GM18499 (cell line): Measurements from ENCODE around the gene PFN1.

Experiments
- ATAC-seq: cut with Tn5 transposase; IDR thresholded peaks from one replicate; pipeline ENCODE4 v1.9.1; 2021; ENCODE audit warnings: moderate number of reproducible peaks; ENCODE audit not compliant: insufficient read depth, unreplicated experiment

PFN1 gene

GRCh38 chr17:4948166-4948930 lies at the start of gene PFN1:
Gene PFN1, minus strand, starts transcription at chr17:4948530. Its CDS starts 136 bp downstream, at chr17:4948394.
- no peak for ATAC-seq

GRCh38 chr17:4997302-4998026 lies 49.1 kb upstream of the PFN1 start, which contains the start of the genes INCA1 and KIF1C:
Gene INCA1, minus strand, starts transcription at chr17:4997522. Its CDS starts 3,085 bp downstream, at chr17:4994437.
Gene KIF1C, plus strand, starts transcription at chr17:4997950. Its CDS starts 2,297 bp downstream, at chr17:5000247.
- ATAC-seq, result no peak

DNA sequence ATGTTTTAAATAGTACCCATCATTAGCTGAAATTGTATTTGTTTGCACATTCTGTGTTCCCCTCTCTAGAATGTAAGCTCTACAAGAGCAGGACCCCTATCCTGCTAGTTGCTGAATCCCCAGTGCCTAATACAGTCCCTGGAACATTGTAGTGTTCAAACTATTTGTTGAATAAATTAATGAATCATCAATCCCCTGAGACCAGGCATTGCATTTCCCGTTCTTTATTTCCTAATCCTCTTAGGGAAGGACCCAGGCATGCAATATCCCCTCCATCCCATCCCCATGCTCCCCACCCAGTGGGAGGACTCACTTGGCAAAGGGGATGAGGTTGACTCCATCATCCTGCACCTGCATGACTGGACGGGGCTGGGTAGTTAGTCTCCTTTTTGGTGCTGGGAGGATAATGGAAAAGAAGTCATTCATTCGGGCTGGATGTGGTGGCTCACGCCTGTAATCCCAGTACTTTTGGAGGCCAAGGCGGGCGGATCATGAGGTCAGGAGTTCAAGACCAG lies 45.8 kb upstream of the PFN1 start:
- ATAC-seq, result no peak

DNA sequence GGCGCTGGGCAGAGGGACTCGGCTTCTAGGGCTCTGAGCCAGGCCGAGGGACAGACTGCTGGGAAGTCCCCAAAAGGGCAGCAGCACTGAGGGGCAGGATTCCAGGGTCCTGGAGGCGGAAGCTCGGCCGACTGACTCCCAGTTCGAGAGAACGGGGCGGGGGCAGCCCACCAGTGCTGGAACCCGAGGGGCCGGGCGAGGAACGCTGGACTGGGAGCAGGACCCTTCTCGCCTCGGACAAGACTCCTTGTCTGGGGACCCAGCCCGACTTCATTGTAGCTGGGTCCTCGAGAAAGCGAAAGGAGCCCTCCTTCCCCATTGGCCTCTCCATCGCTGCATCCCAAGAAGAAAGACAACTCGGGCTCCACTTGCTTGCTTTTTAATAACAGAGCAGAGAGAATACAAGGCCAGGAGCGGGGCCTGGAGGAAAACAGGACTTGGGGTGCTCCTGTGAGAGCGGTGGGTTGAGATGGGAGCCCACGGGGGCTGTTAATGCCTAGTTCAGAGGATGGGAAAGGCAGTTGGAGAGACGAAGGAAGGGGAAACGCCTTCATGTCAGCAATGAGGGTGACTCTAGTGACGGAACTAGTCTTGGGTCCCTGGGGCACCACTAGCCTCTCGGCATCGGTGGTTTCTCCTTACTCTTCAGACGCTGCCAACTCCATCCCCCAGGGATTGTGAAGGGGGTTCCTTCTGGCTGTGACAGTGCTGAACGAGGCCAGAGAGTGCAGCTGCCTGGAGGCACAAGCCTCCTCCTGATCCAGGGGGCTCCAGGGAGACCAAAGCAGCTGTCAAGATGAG lies 39.6 kb upstream of the PFN1 start:
- no peak for ATAC-seq

DNA sequence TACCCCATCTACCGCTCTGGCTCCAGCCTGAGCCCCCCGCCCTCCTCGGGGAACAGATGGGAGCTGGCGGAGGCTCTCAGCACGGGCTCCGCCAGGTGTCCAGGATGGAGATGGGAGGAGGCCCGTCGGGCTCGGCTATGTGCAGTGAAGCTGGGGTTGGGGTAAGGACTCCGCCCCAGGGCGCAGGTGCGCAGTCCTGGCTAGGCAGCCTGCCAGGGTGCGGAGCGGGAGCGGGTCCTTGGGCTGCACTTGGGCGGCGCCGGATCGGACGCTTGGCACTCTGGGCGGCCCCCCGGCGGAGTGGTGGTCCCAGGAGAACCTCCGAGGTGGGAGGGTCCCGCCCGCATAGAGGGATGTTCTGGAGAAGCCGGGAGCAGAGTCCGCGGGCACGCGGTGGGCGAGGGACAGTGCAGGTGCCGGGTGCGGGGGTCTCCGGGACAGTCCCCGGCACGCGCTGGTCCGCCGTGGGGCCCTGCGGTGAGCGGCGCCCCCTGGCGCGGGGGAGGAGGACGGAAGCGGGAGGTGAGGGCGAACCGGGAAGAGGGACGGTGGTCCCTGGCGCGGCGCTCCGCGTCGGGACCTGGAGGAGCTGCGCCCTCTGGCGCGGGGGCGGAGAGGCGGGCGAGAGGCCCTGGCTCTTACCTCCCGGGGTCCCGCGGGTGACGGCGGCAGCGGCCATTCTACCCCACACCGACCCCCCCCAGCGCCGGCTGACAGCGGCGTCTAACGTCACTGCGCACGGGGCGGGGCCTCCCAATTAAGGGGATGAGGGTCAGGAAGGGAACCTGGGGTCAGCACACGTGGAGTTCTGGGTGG lies 38.8 kb upstream of the PFN1 start, which contains the start of gene CAMTA2:
TSS of gene CAMTA2 (minus strand) at position 725 of the 816 bp plus-strand sequence. CDS start 1,453 bp downstream, outside the sequence.
- no peak for ATAC-seq

- ATAC-seq, result no peak
These were observed 38.1 kb upstream of the PFN1 start for GRCh38 chr17:4986403-4986802.

GRCh38 chr17:4982305-4982704 lies 34.0 kb upstream of the PFN1 start:
- ATAC-seq, result no peak

DNA sequence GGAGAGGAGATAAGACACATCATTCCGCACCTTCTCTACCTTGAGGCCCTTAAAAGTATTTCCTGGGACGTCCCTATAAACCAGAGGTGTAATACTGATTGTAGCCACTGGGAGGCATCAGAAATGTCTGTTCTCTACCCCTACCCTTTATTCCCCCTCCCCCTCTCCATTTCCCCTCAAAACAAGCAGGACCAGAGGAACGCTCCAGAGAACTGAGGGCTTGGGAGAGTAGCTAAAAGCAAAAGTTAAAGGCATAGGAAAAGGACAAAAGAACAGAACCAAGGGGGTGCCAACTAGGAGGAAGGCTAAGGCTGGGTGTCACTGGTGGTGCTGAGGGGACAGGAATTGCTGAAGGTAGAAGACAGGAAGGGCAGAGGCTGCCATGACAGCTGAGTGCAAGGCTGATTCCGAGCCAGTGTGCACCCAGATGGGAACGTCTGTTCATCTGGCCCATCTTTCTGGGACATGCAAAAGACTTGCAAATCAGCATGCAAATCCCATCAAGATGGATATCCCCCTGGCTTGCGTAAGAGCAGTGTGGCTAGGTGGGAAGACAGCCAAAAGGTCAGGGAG lies 32.4 kb upstream of the PFN1 start:
- ATAC-seq, result no peak

DNA sequence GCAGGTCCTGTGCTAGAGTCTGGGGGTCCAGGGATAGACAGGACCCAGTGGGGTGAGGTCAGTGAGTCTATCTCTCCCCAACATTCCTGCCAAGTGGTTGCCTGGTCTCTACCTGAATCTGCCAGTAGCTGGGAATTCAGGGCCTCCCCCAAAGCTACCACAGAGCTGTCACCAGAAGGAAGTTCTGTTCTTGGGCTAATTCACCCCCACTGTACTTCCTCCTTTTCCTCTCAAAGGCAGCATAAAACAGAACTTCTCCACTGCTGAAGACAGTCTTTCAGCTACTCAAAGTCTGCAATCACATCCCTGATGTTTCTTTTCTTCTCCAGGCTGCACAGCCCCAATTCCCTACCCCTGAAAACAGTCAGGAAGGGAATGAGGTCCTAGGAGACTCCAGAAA lies 30.4 kb upstream of the PFN1 start:
- no peak for ATAC-seq

GRCh38 chr17:4974115-4974670 lies 25.9 kb upstream of the PFN1 start:
- ATAC-seq, result no peak

- no peak for ATAC-seq
These were observed 25.2 kb upstream of the PFN1 start for GRCh38 chr17:4973256-4974114.

DNA sequence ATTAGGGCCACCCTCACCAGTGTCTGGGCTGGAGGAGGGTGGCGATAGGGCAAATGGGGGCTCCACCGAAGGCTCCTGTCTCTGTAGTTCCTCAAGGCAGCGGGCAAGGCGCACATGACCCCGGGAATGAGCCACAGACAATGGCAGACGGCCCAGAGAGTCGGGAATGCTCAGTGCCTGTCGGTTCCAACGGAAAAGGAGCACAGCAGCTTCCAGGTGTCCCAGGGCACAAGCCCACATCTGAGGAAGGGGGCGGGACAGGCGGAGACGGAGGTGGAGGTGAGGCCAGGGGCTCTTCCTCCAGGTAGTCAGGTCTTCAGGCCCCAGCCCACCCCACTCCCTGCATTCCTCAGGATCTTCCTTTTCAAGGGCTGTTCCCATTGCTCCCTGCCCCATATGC lies 24.4 kb upstream of the PFN1 start:
- ATAC-seq, result no peak

- no peak for ATAC-seq
These were observed 24.0 kb upstream of the PFN1 start for GRCh38 chr17:4972322-4972721.

DNA sequence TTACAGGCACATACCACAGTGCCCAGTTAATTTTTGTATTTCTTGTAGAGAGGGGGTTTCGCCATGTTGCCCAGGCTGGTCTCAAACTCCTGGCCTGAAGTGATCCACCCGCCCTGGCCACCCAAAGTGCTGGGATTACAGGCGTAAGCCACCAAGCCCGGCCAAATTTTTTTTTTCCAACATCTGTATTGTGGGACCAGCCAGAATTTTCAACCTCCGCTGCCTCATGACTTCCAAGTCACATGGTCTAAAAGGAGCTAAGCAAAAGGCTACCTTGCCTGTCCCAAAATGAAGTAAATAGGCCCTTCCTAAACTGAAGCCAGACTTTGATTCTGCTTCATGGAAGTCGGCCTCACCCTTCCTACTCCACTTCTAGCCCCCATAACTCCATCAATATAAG lies 23.5 kb upstream of the PFN1 start:
- ATAC-seq, result no peak

- no peak for ATAC-seq
These were observed 21.9 kb upstream of the PFN1 start for GRCh38 chr17:4970273-4970672.

GRCh38 chr17:4969551-4970173 lies 21.3 kb upstream of the PFN1 start:
- no peak for ATAC-seq

- ATAC-seq, result no peak
These were observed 20.8 kb upstream of the PFN1 start for GRCh38 chr17:4969047-4969550.
